ENCODE results near the gene PADI2.
A peak's percentile ranks its signal among the peaks of the same experiment; 100 is the strongest.

PADI2 gene

GRCh38 chr1:17053086-17053684, 66.1 kb downstream of the PADI2 start:
- DNase-seq: peak; percentile 28

GRCh38 chr1:17052641-17053040, 66.6 kb downstream of the PADI2 start:
- no peak for DNase-seq

GRCh38 chr1:17052038-17052437, 67.2 kb downstream of the PADI2 start:
- DNase-seq: no peak

GRCh38 chr1:17047924-17048323, 71.3 kb downstream of the PADI2 start:
- DNase-seq: no peak

- no peak for DNase-seq
These were observed 73.0 kb downstream of the PADI2 start for GRCh38 chr1:17046334-17046657.

- peak; percentile 67 for DNase-seq
These were observed 73.5 kb downstream of the PADI2 start for GRCh38 chr1:17045634-17046333.

- DNase-seq: no peak
These were observed 74.1 kb downstream of the PADI2 start for GRCh38 chr1:17045150-17045549.

- DNase-seq: no peak
These were observed 75.6 kb downstream of the PADI2 start for GRCh38 chr1:17043676-17044075.

- no peak for DNase-seq
These were observed 79.1 kb downstream of the PADI2 start for GRCh38 chr1:17040135-17040534.

- no peak for DNase-seq
These were observed 79.7 kb downstream of the PADI2 start for GRCh38 chr1:17039522-17039921.

- no peak for DNase-seq
These were observed 85.8 kb downstream of the PADI2 start for GRCh38 chr1:17033481-17033880.

- DNase-seq: no peak
These were observed 86.5 kb downstream of the PADI2 start for GRCh38 chr1:17032741-17033140.

- DNase-seq: peak; percentile 69
These were observed 87.8 kb downstream of the PADI2 start for GRCh38 chr1:17031436-17031835.

GRCh38 chr1:17030206-17030605, 89.0 kb downstream of the PADI2 start:
- DNase-seq: no peak

GRCh38 chr1:17028662-17029188, 90.5 kb downstream of the PADI2 start:
- DNase-seq: no peak

- no peak for DNase-seq
These were observed 91.4 kb downstream of the PADI2 start for GRCh38 chr1:17027900-17028299.

GRCh38 chr1:17027403-17027802, 91.8 kb downstream of the PADI2 start:
- no peak for DNase-seq

GRCh38 chr1:17024721-17025120, 94.5 kb downstream of the PADI2 start:
- no peak for DNase-seq

GRCh38 chr1:17023573-17023972, 95.7 kb downstream of the PADI2 start:
- no peak for DNase-seq

- DNase-seq: no peak
These were observed 96.1 kb downstream of the PADI2 start for GRCh38 chr1:17023102-17023501.

GRCh38 chr1:17021896-17022295, 97.4 kb downstream of the PADI2 start:
- DNase-seq: no peak

- no peak for DNase-seq
These were observed 98.7 kb downstream of the PADI2 start for GRCh38 chr1:17020502-17020901.

GRCh38 chr1:17018849-17019248, 100.4 kb downstream of the PADI2 start:
- DNase-seq: no peak

- DNase-seq: no peak
These were observed 101.8 kb downstream of the PADI2 start for GRCh38 chr1:17017435-17017834.
